SW 1271 (cell line): Measurements from ENCODE around the gene UTP25.

Source experiments
- DNase-seq, 2 experiments: peaks; one replicate each; lab custom pipeline; 2025; lab: John Stamatoyannopoulos, UW

The UTP25 gene

DNA sequence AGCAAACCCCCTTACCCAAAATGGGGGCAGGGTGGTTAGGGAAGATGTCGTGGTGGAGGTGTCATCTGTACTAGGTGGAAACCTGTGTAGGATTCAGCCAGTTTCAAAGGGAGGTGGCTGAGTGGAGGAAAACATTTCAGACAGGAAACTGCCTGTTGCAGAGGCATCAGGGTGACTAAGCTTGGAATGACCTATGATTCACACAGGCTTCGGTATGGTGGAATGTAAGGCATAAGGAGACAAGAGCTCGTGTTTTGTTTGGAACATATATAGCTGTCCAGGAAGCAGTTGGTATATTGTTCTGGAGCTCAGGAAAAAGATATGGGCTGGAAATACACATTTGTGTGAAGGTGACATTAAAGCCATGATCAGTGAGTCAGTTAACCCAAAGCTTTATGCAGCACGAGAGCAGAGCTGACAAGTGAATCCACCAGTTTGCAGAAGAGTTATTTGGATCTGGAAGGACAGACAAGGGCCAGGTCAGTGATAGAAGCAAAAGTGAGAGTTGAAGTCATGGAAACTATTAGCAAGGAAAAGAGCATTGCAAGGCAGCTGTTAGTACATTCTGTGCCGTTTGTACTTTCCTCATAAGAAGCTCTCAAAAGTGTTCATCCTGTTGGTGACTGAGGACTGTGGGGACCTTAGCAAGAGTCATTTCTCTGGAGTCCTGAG, 12.2 kb downstream of the UTP25 start:
- DNase-seq, result peak; percentile 48 to 90

- no peak for DNase-seq
These were observed 12.8 kb downstream of the UTP25 start for GRCh38 chr1:209840611-209841010.

DNA sequence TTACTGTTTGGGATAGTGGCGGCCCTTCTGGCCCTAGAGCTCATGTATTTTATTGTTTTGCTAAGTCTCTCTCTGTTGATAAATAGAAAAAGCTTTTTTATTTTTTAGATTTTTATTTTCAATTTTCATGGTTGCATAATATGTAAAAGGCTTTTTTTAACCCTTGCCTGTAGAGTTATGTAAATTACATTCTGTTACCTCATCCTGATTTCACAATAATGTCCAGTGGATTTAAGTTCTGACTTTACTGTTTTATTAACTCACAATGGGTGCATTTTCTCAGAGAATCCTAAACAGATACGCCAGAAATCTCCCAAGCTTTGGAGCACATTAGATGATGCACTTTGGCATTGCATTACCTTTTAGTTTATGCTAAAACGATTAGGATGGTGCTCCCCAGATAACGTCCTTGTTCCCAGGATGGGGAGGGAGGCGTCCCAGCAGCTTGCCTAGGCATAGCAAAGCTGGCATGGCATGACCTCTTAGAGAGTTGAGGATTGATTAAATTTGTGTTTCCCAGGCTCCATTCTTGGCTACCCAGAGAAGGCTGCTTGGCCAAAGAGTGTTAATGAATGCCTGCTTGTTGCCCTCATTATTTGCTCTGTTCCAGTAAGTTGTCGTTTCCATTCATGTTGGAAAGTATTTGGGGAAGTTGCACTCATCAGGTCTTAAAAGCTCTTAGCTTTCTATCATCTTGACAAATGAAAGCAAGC, 17.1 kb downstream of the UTP25 start:
- no peak for DNase-seq

- no peak for DNase-seq
These were observed 17.6 kb downstream of the UTP25 start for GRCh38 chr1:209845408-209845725.

- DNase-seq, result no peak
These were observed 21.6 kb downstream of the UTP25 start for GRCh38 chr1:209849388-209849787.

GRCh38 chr1:209850342-209850979, 22.7 kb downstream of the UTP25 start:
- peak; percentile 1 to 27 for DNase-seq

- no peak for DNase-seq
These were observed 25.9 kb downstream of the UTP25 start for GRCh38 chr1:209853676-209854075.

- DNase-seq, result no peak
These were observed 26.4 kb downstream of the UTP25 start for GRCh38 chr1:209854196-209854595.

GRCh38 chr1:209855006-209855405, 27.2 kb downstream of the UTP25 start:
- no peak for DNase-seq

DNA sequence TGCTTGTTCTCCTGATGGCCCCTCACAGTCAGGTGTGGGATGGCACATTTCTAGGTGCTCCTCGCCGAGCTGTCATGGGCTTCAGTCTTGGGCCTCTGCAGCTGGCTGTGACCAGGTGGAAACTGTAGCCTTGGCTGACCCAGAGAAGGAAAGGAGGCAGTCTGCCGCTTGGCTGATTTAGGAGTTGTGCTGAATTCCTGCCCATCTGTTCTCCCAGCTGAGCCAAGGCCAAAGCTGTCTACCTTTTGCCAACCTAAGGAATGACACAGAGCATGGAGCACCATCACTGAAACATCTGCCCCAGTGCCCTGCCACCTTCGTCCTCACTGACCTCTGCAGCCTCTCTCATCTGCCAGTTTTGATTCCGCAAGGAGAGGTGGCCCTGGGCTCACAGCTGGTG, 27.9 kb downstream of the UTP25 start:
- DNase-seq, result no peak

DNA sequence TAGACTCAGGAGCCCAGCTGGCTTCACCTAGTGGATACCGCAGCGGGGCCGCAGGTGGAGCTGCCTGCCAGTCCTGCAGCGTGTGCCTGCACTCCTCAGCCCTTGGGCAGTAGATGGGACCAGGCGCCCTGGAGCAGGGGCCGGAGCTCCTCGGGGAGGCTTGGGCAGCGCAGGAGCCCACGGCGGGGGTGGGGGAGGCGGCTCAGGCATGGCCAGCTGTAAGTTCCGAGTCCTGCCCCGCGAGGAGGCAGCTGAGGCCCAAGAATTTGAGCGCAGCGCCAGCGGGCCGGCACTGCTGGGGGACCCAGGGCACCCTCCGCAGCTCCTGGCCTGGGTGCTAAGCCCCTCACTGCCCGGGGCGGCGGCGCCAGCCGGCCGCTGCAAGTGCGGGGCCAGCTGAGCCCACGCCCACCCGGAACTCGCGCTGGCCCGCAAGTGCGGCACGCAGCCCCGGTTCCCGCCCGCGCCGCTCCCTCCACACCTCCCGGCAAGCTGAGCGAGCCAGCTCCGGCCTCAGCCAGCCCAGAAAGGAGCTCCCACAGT, 30.9 kb downstream of the UTP25 start:
- no peak for DNase-seq

- peak in 1 of 2 experiments; percentile 68 for DNase-seq
These were observed 32.6 kb downstream of the UTP25 start for GRCh38 chr1:209860293-209860881.

- no peak for DNase-seq
These were observed 33.5 kb downstream of the UTP25 start for GRCh38 chr1:209861242-209861641.

GRCh38 chr1:209862391-209863356, 34.9 kb downstream of the UTP25 start:
- no peak for DNase-seq

DNA sequence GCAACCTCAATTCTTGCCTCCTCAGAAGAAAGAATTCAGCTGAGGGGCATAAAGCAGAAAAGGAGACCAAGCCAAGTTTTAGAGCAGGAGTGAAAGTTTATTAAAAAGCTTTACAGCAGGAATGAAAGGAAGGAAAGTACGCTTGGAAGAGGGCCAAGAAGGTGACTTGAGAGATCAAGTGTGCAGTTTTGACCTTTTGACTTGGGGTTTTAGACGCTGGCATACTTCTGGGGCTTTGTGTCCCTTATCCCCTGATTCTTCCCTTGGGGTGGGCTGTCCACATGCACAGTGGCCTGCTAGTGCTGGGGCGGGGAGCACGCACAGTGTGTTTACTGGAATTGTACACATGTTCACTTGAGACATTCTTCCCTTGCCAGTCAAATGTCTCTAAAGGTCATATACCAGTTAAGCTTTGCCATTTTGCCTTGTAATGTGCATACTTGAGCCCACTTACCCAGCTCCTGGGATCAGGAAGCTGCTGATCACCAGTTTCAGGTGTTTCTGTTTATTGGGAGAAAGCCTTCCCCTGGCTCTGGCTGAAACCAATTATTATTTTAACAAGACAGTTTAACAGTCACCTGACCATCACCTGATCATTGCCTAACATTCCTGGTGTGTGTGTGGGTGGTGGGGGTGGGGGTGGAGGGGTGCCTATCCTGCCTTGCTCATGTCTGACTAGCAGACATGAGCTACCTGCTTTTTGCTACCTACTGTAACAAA, 36.2 kb downstream of the UTP25 start:
- DNase-seq, result no peak

DNA sequence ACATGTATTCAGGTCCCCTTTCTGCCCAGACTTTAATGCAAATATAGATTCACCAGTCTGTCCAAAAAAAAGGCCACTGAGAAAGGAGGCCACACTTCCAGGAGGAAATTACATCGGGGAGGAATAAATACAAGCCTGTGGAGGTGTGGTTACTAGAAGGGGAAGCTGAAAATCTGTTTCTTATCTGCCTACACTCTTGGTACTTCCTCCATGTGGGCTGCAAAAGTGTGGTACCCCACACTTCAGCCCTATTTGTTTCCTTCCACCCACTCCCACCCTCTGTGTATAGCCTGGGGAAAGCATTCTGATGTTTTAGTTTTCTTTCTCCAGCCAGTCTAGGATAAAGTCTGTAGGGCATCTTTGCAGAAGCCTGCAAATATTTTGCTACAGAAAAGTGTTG, 38.4 kb downstream of the UTP25 start:
- DNase-seq, result no peak

DNA sequence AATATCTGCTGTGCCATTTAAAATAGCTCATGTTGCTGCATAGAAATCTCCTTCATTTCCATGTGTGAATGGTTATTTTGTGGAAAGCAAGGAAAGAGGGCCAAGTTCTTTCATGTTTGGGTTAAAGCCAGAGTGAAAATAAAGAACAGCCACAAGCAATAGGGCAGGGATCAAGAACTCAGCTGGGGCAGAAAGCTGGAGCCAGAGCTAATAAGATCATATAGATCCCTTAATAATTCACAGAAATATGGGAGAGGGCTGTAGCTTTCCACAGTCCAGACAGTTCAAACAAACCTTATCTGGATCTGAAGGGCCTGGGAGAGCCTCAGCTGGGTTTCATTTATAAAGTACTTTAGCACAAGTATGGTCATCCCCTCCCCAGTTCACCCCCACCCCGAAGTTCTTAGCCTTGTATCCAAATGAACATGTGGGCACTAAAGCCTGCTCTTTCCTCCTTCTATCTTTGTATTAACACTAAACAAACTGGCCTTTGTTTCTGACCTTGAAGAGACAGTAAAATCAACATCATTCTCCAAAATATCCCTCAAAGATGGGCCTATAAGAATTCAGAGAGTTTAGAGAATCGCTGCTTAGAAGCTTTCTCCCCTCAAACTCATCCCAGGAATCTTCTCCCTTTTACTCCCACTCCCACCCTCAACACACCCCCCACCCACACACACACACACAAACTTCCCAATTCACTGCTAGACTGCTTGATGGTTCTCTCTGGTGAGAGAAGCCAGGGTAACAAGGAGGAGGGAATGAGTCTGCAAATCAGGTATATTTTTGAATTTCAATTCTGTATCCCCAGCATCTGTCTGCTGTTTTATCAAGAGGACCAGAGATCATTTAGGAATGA, 41.7 kb downstream of the UTP25 start:
- no peak for DNase-seq

- no peak for DNase-seq
These were observed 42.5 kb downstream of the UTP25 start for GRCh38 chr1:209870151-209870831.

DNA sequence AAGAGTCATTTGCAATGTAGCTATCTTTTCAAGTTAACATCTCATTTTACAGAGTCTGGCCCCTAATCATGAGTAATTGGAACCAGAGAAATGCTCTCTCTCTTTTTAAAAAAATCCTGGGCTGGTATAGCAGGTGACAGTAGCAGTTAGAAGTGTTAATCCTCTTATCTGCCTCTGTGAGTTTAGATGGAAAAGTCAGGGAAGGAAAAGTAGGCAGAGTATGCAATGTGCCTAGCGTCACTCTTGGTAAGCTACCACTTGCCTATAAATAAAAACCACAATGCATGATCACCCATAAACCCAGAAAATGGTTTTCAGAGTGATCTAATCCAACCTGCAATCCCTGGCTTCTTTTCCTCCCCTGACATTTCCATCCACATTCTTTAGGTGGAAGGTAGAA, 43.2 kb downstream of the UTP25 start:
- no peak for DNase-seq
